ENCODE results near the gene PSMF1.
"Not testable (repeated sequence)": the region's sequence is repeated elsewhere in the genome, so short reads cannot be mapped to it uniquely, and the experiment has no call there.

Gene PSMF1

DNA sequence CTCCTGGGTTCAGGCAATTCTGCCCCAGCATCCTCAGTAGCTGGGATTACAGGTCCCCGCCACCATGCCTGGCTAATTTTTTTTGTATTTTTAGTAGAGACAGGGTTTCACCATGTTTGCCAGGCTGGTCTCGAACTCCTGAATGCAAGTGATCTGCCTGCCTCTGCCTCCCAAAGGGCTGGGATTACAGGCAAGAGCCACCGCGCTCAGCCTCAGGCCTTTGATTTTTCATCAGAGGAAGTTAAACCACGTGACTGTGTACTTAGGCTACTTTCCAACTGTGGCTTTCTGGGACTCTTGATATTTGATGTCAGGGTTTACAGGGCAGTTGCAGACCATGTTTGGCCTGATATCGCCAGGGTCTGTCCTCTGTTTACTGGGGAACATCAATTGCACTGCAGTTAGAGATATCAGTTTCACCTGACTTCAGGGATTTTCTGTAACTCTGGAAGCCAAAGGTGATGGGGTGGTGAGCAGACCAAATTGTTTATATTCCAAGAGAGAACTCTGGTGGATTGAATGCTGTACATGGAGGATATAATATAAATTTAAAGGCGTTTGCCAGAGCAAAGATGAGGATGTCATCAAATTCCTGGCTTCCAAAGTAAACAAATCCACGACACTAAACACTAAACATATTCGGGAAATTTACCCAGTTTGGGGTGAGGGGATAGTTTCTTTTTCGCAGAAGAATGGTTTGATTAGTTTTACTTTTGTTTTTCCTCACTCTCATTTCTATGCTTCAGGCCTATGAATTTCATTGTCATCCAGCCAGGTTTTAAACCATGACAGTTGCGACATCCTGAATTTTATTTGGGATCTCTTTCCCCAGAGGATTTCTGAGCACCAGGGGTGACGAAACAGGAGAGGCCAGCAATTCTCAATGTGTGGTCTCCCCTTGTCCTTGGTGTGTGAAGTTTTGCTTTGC lies 4.2 kb downstream of the PSMF1 start:
- DNase-seq, result no peak

DNA sequence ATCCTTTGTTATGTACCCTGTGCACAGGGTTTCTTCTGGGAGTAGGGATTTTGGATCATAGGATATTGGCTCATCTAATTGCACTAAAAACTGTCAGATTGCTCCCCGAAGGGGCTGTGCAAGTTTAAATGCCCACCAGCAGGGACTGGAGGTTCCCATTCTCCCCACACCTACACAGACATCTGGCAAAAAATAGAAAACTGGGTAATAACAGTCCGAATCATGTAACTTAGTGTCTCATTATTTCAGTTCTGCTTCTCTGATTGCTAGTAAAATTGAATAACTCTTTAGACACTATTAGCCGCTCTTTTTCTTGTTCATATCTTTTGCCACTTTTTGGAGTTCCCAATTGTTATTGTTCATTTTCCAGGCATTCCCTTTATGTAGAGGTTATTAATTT lies 5.3 kb downstream of the PSMF1 start:
- DNase-seq, result no peak

DNA sequence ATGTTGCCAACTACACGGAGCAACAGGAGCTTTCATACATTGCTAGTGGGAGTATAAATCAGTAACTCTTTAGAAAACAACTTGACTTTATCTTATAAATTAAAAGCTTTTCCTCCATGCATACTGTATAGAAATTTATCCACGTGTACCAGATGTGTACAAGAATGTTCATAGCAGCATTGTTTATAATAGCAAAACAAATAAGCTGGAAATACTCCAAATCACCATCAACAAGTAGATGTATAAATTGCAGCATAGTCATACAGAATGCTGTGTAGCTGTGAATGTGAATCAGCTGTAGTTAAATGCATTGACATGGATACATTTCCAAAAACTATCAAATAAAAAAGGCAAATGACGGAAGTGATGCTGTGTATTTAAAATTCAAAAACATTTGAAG lies 6.0 kb downstream of the PSMF1 start:
- no peak for DNase-seq

DNA sequence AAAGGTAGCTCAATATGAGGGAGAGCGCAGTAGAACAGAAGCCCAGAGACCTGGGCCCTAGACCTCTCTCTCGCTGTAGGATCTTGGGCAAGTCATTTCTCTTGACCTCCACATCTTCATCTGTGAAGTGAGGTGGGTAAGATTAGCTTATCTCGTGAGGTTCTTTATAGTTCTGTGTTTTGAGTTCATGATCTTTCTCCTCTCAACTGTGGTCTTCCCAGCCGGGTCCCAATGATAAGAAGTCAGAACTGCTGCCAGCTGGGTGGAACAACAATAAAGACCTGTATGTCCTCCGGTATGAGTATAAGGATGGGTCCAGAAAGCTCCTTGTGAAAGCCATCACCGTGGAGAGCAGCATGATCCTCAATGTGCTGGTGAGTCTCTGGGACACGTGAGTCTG lies 6.9 kb downstream of the PSMF1 start:
- DNase-seq, result no peak

DNA sequence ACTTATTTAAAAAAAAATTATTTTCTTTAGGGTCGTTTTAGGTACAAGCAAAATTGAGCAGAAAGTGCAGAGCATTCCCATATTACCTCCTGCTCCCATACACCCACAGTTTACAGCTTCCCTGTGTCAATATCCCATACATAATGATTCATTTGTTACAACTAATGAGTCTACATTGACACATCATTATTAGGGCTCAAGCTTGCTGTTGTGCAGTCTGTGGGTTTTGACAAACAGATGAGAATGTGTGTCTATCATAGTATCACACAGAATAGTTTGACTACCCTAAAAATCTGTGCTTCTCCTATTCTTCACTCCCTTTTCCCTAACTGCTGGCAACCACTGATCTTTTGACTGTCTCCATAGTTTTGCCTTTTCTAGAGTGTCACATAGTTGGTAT lies 9.4 kb downstream of the PSMF1 start:
- DNase-seq, result no peak

DNA sequence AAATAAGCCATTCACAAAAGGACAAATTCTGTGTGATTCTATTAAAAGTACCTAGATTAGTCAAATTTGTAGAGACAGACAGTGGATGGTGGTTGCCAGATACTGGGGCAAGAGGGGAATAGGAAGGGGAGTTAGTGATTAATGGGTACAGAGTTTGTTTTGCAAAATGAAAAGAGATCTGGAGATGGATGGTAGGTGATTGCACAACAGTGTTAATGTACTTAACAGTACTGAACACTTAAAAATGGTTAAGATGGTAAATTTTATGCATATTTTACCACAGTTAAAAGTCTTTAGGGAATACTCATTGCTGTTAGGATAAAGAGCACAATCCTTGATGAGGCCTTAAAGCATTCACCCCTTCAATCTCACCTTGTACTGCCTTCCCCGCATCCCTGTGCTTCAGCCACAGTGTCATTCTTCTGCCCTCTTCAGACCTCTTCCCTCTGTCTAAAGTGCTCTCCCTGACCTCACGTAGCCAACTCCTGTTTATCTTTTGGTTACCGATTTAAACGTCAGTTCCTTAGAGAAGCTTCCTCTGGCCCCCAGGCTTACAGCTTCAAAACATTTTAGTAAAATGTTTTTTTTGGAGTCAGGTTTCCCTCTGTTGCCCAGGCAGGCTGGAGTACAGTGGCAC lies 11.8 kb downstream of the PSMF1 start:
- no peak for DNase-seq

DNA sequence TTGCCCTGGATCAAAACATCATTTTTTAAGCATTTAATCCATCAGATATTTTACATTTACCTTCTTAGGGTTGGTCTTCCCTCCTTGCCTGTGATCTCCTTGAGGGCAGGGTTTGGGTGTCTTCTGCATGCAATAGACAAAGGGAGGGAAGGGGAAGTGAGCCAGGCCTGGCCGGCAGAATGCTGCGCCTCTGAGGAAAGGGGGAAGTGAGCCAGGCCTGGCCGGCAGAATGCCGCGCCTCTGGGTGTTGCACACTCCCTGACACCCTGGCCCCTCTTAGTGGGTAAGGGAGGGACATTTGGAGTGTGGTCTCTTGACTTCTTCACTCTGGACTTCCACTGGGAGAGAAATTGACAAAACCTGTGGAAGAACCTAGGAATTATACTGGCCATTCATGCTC lies 12.4 kb downstream of the PSMF1 start:
- no peak for DNase-seq

DNA sequence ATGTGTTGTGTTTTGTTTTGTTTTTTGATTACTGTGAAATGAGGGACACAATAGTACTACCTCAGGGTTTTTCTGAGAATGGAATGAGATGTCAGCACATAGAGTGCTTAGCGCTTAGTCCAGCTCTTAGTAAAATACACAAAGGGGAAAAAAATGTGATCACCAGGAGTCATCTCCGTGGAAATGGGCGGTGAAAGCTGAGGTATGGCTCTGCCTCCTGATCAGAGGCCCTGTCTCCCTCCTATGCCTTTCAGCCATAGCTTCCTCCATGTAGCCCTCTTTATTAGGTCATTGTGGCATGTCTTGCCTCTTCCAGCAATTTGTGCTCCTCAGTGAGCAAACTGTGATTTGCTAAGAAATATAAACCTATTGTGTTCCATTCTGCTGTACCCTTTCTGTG lies 13.0 kb downstream of the PSMF1 start:
- DNase-seq, result no peak

DNA sequence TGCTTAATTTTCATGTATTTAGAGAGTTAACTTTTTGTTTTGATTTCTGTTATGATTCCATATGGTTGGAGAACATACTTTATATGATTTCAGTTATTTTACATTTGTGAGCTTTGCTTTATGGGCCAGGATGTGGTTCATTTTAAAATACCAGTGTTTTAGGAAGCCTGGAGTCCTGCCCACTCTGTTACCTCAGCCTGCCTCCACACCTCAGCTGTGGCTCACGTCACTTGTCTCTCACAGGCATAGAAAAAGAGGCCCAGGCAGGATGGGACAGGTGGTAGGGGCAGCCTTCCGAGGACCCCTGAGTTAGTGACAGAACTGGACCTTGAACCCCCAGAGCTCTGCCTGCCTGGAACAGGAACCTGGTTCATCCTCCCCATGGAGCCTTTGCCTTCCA lies 16.0 kb downstream of the PSMF1 start:
- no peak for DNase-seq

DNA sequence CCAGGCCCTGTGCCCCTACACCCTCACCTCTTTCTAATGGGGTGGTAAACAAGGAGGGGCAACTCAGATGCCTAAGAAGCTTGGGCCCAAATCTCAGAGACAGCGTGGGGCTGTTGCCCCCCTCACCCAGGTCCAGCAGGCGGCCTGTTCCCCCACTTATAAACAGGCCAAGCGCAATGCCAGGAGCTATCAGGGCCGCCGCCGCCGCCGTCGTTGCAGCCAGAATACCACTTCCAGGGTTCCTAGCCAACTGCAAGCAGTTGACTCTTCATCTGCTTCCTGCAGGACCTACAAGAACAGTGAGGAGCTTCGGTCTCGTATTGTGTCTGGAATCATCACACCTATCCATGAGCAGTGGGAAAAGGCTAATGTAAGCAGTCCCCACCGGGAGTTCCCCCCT lies 16.4 kb downstream of the PSMF1 start:
- DNase-seq, result no peak

DNA sequence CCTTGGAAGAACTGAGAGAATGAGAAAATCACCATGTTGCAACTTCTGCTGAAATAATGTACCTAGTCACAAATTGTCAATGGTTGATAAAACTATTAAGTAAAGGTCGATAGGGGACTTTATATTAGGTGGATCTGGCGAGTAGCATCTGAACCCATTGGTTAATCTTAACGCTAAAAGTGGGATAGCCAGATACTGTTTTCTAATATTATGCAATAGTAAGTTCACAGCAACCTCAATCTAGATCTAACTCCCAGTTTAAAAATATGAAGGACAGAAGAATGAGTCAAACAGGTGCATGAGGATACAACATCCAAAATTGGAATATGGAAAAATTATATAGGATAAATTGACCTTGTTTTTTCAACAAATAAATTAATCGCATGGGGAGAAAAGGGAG lies 18.8 kb downstream of the PSMF1 start:
- no peak for DNase-seq

DNA sequence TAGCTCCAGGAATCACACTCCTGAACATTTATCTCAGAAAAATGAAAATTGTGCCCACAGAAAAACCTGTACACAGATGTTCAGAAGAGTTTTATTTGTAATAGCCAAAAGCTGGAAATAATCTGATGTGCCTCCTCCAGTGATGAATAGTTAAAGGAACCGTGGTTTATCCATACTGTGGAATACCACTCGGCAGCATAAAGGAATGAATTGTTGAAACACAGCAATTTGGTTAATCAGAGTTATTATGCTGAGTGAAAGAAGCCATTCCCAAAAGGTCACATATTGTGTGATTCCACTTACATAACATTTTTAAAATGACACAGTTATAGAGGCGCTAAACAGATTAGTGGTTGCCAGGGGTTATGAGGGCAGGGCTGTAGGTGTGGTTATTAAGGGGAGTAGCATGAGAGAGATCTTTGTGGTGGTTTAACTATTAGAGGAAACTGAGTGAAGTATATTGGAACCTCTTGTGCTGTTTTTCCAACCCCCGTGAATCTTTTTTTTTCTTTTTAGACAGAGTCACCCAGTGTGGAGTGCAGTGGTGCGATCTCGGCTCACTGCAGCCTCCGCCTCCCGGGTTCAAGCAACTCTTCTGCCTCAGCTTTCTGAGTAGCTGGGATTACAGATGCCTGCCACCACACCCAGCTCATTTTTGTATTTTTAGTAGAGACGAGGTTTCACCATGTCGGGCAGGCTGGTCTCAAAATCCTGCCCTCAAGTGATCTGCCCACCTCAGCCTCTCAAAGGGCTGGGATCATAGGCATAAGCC lies 26.2 kb downstream of the PSMF1 start:
- DNase-seq, result no peak

DNA sequence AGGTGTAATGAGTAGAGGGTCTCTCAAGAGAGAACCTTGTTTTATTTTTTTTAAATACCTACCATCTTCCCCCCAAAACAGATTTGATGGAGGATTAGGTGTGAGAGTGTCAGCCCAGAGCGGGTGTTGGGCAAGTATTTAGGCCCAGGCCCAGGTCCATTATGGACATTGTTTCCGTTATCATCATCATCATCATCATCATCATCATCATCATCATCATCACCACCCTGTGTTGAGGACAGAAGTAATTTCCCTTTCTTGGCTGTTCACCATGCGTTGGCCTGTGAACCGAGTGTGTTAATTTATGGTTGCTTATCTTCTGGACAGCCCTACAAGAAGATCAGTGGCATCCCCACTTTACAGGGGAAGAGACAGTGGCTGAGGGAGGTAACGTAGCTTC lies 28.6 kb downstream of the PSMF1 start:
- DNase-seq, result no peak

DNA sequence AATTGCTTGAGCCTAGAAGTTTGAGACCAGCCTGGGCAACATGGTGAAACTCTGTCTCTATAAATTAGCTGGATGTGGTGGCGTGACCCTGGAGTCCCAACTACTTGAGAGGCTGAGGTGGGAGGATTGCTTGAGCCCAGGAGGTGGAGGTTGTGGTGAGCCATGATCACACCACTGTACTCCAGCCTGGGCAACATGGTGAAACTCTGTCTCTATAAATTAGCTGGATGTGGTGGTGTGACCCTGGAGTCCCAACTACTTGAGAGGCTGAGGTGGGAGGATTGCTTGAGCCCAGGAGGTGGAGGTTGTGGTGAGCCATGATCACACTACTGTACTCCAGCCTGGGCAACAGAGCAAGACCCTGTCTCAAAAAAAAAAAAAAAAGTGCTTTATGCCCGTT lies 31.4 kb downstream of the PSMF1 start:
- not testable (repeated sequence) for DNase-seq

DNA sequence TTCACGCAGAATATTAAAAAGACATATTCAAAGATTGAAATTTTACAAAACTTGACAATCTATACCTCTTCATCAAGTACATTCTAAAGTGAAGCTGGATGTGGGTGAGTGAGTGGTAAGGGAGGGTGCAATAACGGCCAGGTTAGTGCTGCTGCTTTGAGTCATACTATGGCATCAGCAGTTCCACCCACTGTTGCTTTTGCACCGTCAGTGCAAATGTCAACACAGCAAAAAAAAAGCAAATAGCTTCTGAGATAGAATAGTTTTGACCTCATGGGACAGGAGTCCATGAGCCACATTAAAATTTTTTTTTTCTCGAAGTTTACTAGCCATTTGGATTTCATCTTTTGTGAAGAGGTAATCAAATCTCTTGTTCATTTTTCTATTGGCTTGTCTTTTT lies 31.8 kb downstream of the PSMF1 start:
- DNase-seq, result no peak

DNA sequence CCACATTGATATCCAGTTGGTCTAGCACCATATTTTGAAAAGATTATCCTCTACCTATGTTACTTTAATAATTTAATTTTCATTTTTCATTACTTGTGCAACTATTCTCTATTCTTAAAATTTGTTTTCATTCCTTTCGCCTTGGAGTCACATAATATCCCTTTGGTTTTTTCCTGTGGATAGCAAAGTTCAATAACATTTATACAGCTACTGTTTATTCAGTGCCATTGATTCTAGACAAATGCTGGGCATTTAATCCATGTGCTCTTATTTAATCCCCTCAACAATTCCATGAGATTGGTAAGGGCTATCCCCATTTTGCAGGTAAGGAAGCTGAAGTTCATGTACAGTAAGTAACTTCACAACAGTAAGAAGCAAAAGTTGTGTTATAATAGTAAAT lies 32.6 kb downstream of the PSMF1 start:
- no peak for DNase-seq

DNA sequence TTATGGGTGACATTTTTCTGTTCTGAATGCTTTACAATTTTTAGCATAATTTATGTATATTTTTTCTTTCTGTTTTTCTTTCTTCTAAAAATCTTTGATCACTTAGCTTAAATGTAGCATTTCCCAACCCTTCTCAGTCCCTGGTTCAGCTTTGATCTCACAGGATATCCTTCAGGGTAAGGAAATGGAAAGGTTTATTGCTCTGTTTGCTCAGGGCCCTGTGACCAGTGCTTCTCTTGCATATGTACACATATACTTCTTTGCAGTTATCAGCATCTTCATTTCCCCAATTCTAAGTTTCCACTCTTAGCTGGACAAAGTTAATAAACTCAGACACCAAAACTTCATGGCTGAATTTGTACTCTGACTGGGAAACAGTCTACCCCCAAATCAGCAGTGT lies 35.8 kb downstream of the PSMF1 start:
- no peak for DNase-seq

DNA sequence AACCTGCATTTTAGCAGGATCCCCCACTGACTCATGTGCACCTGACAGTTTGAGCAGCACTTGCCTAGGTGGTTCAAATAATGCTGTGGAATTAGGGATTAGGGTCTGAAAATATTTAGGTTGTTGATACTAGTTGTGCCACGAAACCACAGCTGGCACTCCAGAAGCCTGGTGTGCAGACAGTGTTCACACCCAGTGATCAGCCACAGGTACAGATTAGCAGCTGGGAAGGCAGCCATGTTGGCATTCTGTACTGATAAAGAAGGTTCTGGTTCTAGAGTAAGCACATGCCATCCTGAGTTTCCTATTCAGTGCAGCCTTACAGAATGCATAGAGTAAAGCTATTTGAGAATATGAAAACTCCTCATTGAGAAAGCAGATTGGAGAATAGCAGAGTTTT lies 36.3 kb downstream of the PSMF1 start:
- DNase-seq, result no peak

DNA sequence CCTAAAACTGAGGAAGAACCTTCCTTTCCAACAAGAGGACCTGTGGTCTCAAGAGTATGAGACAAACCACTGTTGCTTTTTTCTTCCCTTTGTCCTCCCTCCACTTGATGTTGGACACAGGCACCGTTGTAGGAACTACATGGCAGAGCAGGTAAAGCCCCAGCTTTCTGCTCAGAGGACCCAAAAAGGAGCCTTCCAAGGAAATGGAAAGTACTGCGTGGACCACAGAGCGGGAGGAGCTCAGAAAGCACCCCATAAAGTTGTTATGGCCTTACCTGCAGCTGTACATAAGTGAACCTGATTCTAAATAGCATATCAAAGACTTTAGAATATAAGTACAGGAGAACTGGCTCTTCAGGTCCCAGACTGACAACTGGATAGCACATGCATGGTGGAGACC lies 36.9 kb downstream of the PSMF1 start:
- DNase-seq, result no peak

DNA sequence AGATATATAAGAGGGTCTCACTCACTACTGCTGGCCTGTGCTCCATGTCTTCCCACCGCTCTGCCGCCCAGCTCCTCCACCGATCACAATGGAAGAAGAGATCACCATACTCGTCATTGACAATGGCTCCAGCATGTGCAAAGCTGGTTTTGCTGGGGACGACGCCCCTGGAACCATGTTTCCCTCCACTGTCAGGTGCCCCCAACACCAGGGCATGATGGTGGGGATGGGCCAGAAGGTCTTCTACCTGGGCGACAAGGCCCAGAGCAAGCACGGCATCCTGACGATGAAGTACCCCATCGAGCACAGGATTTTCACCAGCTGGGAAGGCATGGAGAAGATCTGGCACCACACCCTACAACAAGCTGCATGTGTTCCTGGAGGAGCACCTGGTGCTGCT lies 42.1 kb downstream of the PSMF1 start:
- DNase-seq, result no peak

DNA sequence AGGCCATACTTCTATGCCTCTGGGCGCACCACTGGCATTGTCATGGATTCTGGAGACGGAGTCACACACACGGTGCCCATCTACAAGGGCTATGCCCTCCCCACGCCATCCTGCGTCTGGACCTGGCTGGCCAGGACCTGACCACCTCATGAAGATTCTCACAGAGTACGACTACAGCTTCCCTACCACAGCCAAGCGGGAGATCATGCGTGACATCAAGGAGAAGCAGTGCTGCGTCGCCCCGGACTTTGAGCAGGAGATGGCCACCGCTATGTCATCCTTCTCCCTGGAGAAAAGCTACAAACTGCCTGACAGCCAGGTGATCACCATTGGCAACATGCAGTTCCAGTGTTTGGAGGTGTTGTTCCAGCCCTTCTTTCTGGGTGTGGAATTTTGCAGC lies 42.6 kb downstream of the PSMF1 start:
- no peak for DNase-seq

DNA sequence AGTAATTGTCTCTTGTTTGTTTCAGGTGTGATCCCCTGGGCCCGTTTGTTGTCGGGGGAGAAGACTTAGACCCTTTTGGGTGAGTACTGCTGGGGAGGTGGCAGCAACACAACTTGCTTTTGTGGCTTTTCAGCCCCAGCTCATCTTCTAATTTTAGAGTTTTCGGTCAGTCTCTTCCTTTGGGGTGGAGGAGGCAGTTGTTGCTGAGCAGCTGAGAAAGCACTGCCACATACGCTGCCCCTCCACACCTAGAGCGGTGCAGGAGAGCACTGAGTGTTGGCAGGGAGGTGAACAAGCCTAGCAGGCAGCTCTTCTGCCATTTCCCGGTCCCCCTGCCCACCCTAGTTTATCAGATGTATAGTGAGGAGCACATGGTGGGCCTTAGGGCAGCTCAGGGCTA lies 44.7 kb downstream of the PSMF1 start:
- DNase-seq, result no peak

DNA sequence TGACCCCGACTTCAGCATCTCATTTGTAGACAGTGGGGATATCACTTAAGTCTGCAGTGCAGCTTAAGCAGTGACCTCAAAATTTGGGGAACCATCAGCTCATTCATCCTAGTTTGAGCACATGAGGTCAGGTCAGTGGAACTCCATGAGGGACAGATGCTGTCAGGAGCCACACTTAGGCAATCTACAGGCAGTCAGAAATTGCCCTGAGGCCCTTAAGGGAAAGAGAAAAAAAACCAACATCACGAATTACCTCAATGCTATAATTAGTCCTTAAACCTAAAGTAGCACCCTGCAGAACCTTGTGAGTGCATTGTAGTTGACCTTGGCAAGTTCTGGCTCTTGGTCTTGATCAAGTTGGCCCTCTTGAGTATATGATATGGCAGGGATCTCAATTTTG lies 45.3 kb downstream of the PSMF1 start:
- no peak for DNase-seq

DNA sequence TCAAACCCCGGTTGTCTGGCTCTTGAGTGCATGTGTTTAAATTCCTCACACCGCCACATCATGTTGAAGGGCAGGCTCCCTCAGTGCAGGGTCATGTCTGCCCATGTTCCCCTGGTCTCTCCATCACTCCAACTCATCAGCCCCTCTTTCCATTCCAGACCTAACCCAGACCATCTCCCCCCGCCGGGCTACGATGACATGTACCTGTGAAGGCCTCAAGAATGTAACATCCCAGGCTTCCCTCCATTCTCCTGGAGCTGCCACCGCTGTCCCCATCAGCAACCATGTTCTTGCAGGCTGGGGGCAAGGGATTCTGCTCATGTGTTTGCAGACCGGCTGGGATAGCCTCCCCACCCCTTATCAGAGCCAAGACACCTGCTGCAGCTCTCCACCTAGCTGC lies 46.5 kb downstream of the PSMF1 start:
- no peak for DNase-seq

Measured in activated CD4-positive, CD25-positive, alpha-beta regulatory T cell (primary cell).